SU-DHL-6 (cell line): ENCODE data around the gene MYORG.

ENCODE experiments used
- EZH2phosphoT487 ChIP-seq: fragments of 200-600 bp; sonication (generic), shearing (Covaris generic); conservative IDR thresholded peaks from 2 replicates; pipeline ENCODE4 v1.6.1; 2018; ENCODE audit warnings: mild to moderate bottlenecking, antibody characterized with exemption, low read length, moderate library complexity, mixed read lengths
- TF ChIP-seq, protein P1 (sequence below): fragments of 200-600 bp; sonication (generic); IDR thresholded peaks from one replicate; pipeline ENCODE4 v1.5.1; 2017; ENCODE audit warnings: antibody characterized with exemption, mild to moderate bottlenecking, low read length, moderate library complexity; ENCODE audit not compliant: insufficient read depth, poor library complexity, severe bottlenecking

DNA sequence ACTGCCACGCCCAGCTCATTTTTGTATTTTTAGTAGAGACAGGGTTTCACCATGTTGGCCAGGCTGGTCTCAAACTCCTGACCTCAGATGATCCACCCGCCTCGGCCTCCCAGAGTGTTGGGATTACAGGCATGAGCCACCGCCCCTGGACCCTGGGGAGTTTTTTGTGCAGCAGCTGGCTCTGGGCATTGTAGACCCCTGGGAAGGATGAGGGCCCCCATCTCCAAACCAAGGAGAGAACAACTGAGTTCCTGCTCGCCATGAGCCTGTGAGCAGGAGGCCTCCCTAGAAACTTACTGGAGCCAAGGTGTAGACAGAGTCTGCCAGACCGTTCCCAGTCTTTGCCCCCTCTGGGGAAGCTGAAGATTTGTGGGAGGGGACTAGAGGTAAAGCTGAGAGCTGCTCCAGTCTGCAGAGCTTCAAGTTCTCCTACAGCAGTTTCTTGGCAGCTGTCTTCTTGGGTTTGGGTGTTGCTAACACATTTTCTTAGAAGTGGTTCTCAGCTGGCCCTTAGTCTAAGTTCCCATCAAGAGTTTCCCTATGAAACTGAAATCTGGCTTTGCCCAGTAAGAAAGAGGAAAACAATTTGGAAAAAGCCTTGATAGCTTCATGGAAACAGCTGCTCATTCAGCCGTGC is 34.9 kb downstream of the MYORG start:
- TF ChIP-seq, protein P1, sequence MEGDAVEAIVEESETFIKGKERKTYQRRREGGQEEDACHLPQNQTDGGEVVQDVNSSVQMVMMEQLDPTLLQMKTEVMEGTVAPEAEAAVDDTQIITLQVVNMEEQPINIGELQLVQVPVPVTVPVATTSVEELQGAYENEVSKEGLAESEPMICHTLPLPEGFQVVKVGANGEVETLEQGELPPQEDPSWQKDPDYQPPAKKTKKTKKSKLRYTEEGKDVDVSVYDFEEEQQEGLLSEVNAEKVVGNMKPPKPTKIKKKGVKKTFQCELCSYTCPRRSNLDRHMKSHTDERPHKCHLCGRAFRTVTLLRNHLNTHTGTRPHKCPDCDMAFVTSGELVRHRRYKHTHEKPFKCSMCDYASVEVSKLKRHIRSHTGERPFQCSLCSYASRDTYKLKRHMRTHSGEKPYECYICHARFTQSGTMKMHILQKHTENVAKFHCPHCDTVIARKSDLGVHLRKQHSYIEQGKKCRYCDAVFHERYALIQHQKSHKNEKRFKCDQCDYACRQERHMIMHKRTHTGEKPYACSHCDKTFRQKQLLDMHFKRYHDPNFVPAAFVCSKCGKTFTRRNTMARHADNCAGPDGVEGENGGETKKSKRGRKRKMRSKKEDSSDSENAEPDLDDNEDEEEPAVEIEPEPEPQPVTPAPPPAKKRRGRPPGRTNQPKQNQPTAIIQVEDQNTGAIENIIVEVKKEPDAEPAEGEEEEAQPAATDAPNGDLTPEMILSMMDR: no peak
- no peak for TF ChIP-seq EZH2phosphoT487
